IPS-15b (cell line): ENCODE data around the gene AOPEP.
"Not testable (repeated sequence)": the region's sequence is repeated elsewhere in the genome, so short reads cannot be mapped to it uniquely, and the experiment has no call there.

Experiments used
- H3K27me3 ChIP-seq: one replicate; pipeline ENCODE4 v1.6.1; 2013; ENCODE audit warnings: low read length; ENCODE audit not compliant: control insufficient read depth, insufficient read depth
- H3K36me3 ChIP-seq: one replicate; pipeline ENCODE4 v1.6.1; 2013; ENCODE audit warnings: low read length; ENCODE audit not compliant: control insufficient read depth, insufficient read depth
- H3K4me1 ChIP-seq: one replicate; pipeline ENCODE4 v1.6.1; 2013; ENCODE audit warnings: mild to moderate bottlenecking, low read length; ENCODE audit not compliant: control insufficient read depth, insufficient read depth
- H3K4me3 ChIP-seq: one replicate; pipeline ENCODE4 v1.5.1; 2013; ENCODE audit warnings: low read depth, low read length
- H3K9ac ChIP-seq: one replicate; pipeline ENCODE4 v1.6.1; 2013; ENCODE audit warnings: low read depth, mild to moderate bottlenecking, low read length
- H3K9me3 ChIP-seq: one replicate; pipeline ENCODE4 v1.6.1; 2013; ENCODE audit warnings: mild to moderate bottlenecking, low read length; ENCODE audit not compliant: control insufficient read depth, insufficient read depth

Gene AOPEP

DNA sequence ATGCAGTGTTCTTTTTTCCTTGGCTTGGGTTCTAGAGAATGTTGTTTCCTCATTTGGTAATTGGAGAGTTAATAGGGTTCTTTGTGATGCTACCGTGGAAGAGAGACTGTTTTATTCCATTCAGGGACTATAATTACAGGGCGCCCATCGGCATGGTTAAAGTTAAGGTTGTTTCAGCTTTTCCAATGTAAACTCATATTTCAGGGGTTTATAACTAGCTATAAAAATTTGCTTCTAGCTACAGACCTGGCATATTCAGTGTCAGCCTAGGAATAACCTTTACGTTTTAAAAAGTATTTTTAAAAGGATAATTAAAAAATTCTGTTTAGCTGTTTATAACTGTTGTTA lies 99.1 kb downstream of the AOPEP start:
- H3K36me3 ChIP-seq: no peaks in the 10 kb centered on the region
- H3K4me1 ChIP-seq: peaks cover 22% of the 10 kb centered on the region
- H3K9me3 ChIP-seq: no peaks in the 10 kb centered on the region
- H3K27me3 ChIP-seq: peaks cover 3% of the 10 kb centered on the region
- peak overlapping the region; percentile 37 for H3K9ac ChIP-seq
- no peak overlapping the region for H3K4me3 ChIP-seq

DNA sequence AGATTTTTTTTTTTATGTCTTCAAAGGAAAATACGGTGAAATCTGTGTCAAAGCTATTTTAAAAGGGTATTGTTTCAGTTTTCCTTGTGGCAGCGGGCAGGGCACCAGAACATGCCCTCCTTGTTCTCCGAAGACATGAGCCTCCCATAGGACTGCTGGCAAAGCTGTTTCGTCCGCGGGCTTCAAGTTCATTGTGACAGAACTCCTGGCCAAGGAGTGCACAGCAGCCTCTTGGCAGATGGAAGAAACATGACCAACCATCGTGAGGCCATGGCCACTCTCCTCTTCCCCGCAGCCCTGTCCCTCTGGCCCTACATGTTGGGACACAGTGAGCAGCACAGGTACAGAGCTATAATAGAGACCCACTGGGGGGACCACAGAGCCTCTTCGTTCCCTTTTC lies 99.5 kb downstream of the AOPEP start:
- no peak overlapping the region for H3K4me3 ChIP-seq

DNA sequence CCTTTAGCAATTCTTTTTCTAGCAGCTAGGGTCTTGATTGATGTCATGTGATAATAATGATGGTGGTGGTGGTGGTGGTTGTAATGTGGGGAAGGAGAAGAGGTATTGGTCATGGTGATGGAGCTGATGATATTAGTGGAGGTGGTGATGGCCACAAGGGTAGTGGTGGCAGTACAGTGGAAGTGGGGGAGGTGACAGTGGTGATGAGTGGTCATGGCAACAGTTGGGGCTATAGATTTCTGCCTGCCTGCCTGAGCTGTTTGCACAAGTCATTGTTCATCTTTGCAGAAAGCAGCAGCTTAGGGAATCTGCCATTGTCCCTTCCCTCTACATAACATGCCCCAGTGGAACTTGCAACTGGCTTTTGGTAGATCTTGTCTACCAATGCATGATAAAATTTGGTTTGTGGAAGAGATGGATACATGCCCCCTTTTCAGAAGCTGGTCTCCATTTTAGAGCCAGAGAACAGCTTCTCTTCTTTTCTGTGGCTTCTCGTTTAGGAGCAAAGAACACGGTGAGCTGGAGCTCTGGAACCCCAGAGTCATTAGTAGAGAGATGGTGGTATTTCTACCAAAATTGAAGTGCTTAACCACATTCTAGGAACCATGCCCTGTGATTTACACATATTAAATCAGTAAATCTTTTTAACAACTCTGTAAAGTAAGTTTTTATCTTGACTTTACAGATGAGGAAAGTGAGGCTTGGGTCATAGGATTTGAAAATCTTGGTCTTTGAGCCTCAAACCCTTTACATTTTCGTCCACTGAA lies 100.3 kb downstream of the AOPEP start:
- Histone ChIP-seq H3K36me3 (no peaks in the 10 kb centered on the region), H3K9me3 (no peaks in the 10 kb centered on the region), H3K4me1 (peaks cover 22% of the 10 kb centered on the region)

More for the DNA sequence above, 99.5 kb downstream of the AOPEP start:
- Histone ChIP-seq H3K27me3 (peaks cover 3% of the 10 kb centered on the region), H3K9ac (peak overlapping the region; percentile 37), H3K36me3 (no peaks in the 10 kb centered on the region), H3K4me1 (peaks cover 22% of the 10 kb centered on the region), H3K9me3 (no peaks in the 10 kb centered on the region)

DNA sequence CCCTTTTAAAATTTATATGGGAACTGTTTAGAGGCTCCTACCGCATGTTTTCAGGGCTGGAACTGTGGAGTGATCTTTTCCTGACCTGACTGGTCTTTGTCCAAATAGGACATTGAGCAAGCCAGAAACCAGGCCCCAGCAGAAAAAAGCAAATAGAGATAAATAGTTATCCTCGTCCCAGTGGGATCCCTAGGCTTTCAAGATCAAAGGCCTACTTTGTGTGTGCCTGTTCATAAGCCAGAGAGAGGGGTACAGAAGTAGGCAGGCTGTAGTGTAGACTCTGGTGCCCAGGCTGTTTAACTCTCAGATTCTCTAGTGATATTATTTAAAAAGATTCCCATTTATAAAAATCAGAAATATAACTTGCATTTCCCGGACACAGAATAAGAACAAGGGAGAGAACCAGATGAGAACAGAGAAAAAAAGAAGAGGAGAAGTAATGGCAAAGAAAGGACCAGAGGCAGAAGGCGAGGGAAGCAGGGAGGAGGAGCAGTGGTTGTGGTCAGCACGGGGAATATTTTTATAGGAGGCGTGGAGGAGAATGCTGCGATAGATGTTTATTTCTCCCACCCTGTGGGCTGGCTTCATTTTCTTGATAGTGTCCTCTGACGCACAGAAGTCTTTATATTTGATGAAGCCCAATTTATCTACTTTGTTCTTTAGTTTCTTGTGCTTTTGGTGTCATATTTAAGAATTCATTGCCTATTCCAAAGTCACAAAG lies 101.2 kb downstream of the AOPEP start:
- no peak overlapping the region for H3K9ac ChIP-seq
- no peaks in the 10 kb centered on the region for H3K9me3 ChIP-seq
- no peak overlapping the region for H3K4me3 ChIP-seq
- peaks cover 3% of the 10 kb centered on the region for H3K27me3 ChIP-seq
- H3K4me1 ChIP-seq: peaks cover 22% of the 10 kb centered on the region
- H3K36me3 ChIP-seq: no peaks in the 10 kb centered on the region

More for the DNA sequence above, 100.3 kb downstream of the AOPEP start:
- no peak overlapping the region for H3K9ac ChIP-seq
- peaks cover 3% of the 10 kb centered on the region for H3K27me3 ChIP-seq
- no peak overlapping the region for H3K4me3 ChIP-seq

DNA sequence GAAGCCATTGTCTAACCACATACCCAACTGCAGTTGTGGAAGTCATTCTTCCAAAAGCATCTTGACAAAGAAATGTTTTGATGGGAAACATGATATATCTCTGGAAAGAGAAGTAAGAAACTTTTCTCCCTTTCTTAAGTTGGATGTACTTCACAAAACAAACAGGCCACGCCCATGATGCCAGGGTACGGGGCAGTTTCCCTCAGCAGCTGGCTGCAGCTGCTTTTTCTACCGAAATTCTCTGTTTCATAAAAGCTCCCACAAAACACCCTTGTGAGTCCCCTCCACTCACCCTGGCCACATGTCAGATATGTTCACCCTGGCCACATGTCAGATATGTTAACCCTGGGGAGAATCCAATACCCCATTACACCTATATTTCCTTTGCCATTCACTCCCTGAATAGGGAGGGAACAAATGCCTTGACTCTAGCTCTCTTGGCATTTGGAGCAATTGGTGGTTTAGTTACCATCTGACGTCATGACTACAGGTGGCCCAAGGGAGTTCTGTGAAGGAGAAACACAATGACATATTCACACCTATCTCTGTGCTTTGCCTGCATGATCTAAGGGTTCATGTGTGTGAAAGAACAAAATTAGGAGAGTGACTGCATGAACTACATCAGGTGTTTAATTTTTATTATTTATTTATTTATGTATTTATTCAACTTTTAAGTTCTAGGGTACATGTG lies 103.0 kb downstream of the AOPEP start:
- Histone ChIP-seq H3K9me3 (no peaks in the 10 kb centered on the region), H3K4me1 (peaks cover 16% of the 10 kb centered on the region), H3K4me3 (no peak overlapping the region), H3K27me3 (peaks cover 3% of the 10 kb centered on the region), H3K9ac (no peak overlapping the region), H3K36me3 (no peaks in the 10 kb centered on the region)

DNA sequence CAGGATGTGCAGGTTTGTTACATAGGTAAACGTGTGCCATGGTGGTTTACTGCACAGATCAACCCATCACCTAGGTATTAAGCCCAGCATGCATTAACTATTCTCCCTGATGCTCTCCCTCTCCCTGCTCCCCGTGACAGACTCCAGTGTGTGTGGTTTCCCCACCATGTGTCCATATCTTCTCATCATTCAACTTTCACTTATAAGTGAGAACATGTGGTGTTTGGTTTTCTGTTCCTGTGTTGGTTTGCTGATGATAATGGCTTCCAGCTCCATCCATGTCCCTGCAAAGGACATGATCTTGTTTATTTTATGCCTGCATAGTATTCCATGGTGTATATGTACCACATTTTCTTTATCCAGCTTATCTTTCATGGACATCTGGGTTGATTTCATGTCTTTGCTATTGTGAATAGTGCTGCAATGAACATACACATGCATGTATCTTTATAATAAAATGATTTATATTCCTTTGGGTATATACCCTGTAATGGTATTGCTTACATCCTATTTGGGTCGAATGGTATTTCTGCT lies 103.6 kb downstream of the AOPEP start:
- H3K9ac ChIP-seq, H3K9me3 ChIP-seq, H3K4me3 ChIP-seq, H3K36me3 ChIP-seq, H3K27me3 ChIP-seq: not testable (repeated sequence)
- peaks cover 11% of the 10 kb centered on the region for H3K4me1 ChIP-seq

DNA sequence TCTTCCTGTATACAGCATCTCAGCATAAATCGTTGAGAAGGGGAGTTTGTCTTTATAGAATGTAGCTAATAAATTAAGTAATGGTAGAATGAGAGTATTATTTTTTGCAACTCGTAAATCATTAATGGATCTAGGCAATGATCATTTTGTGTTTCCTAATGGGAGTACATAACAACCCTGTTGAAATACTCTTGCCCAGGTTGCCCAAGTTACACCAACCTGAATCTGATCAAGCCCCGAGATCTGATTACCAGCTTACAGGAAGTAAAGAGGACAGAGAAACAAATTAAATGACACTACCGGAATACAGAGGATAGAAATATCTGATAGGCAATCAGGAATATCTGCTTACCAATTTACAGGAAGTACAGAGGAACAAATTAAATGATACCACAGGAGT lies 107.3 kb downstream of the AOPEP start:
- Histone ChIP-seq H3K27me3 (no peaks in the 10 kb centered on the region), H3K9ac (no peak overlapping the region), H3K4me1 (no peaks in the 10 kb centered on the region), H3K36me3 (no peaks in the 10 kb centered on the region), H3K4me3 (no peak overlapping the region), H3K9me3 (no peaks in the 10 kb centered on the region)

DNA sequence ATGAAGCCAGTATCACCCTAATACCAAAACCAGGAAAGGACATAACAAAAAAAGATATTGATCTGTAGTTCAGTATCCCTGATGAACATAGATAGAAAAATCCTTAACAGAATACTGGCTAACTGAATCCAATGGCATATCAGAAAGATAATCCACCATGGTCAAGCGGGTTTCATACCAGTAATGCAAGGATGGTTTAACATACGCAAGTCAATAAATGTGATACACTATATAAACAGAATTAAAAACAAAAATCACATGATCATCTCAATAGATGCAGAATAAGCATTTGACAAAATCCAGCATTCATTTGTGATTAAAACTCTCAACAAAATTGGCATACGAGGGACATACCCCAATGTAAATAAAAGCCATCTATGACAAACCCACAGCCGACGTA lies 110.9 kb downstream of the AOPEP start:
- Histone ChIP-seq H3K27me3 (no peaks in the 10 kb centered on the region), H3K36me3 (no peaks in the 10 kb centered on the region), H3K9ac (no peak overlapping the region), H3K9me3 (no peaks in the 10 kb centered on the region), H3K4me1 (no peaks in the 10 kb centered on the region), H3K4me3 (no peak overlapping the region)

DNA sequence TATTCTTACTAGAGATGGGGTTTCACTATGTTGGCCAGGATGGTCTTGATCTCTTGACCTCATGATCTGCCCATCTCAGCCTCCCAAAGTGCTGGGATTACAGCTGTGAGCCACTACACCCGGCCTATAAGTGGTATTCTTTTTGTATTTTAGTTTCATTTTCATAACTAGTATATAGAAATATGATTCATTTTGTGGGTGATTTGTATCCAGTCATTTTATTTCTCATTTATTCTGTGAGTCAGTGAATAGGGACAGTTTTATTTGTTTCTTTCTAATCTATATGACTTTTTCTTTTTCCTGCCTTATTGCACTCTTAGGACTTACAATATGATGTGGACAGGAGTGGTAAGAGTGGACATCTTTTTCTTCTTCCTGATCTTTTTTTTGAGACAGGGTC lies 112.9 kb downstream of the AOPEP start:
- H3K4me1 ChIP-seq: no peaks in the 10 kb centered on the region
- no peaks in the 10 kb centered on the region for H3K36me3 ChIP-seq
- no peaks in the 10 kb centered on the region for H3K27me3 ChIP-seq
- H3K4me3 ChIP-seq: no peak overlapping the region
- no peak overlapping the region for H3K9ac ChIP-seq
- H3K9me3 ChIP-seq: no peaks in the 10 kb centered on the region

DNA sequence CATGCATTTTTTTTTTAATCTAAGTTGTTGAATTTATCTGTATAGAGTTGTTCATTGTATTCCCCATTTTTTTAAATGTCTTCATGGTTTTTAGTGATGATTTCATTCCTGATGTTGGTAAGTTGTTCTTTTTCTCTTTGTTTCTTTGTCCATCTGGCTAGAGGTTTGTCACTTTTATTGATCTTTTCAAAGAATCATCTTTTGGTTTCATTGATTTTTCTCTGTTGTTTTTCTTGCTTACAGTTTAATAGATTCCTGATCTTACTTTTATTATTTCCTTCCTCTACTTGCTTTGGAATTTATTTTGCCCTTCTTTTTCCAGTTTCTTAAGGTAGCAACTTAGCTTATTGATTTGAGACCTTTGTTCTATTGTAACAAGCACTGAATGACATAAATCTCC lies 114.2 kb downstream of the AOPEP start:
- H3K27me3 ChIP-seq: no peaks in the 10 kb centered on the region
- no peaks in the 10 kb centered on the region for H3K36me3 ChIP-seq
- H3K9ac ChIP-seq: no peak overlapping the region
- no peak overlapping the region for H3K4me3 ChIP-seq
- no peaks in the 10 kb centered on the region for H3K9me3 ChIP-seq
- H3K4me1 ChIP-seq: no peaks in the 10 kb centered on the region

DNA sequence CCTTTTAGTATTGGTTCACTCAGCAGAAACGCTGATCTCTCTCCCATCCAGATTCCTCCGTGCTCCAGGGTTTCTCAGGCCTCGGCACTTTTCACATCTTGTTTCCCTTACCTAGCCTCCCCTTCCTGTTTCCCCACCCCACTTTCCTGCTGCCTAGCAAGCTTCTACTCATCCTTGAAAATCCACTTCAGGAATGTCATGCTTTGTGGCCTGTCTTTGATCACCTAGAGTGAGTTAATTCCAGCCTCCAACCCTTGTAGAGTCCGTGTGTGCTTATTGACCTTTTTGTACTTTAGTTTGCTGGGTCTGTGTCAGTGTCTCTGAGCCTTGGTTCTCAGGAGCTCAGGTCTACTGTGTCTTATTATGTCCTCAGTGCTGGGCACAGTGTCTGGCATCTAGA lies 116.6 kb downstream of the AOPEP start:
- Histone ChIP-seq H3K9ac (no peak overlapping the region), H3K27me3 (no peaks in the 10 kb centered on the region), H3K9me3 (no peaks in the 10 kb centered on the region), H3K4me1 (no peaks in the 10 kb centered on the region), H3K36me3 (no peaks in the 10 kb centered on the region), H3K4me3 (no peak overlapping the region)
